CD4-positive, CD25-positive, alpha-beta regulatory T cell (primary cell): ENCODE results near the gene HLA-C. TPM values are rescaled to one million over a fixed set of nuclear protein-coding genes. Genes with fewer than 3 reads are reported as not detected.
"Not testable (repeated sequence)": the region's sequence is repeated elsewhere in the genome, so short reads cannot be mapped to it uniquely, and the experiment has no call there.

Source experiments
- ATAC-seq, 2 donors: fragments of 150-1000 bp; cut with Tn5 transposase; one replicate each; pipeline ENCODE4 v1.10.0; 2021; ENCODE audit warnings: low read depth in 2 of 2, moderate number of reproducible peaks in 2 of 2, moderate library complexity in 1 of 2
- DNase-seq, 3 donors: peaks; one replicate each; pipeline versions ENCODE4 v3.0.0 to v3.0.0-alpha.2; 2012 to 2022; ENCODE audit warnings: mixed read lengths in 1 of 3
- H3K27ac ChIP-seq: one replicate; pipeline ENCODE4 v1.7.0; 2013; ENCODE audit warnings: mild to moderate bottlenecking, low read length; ENCODE audit not compliant: insufficient read depth, poor library complexity, severe bottlenecking
- H3K27me3 ChIP-seq: one replicate; pipeline ENCODE4 v1.7.0; 2013; ENCODE audit warnings: low read length; ENCODE audit not compliant: control insufficient read depth, insufficient read depth
- H3K36me3 ChIP-seq: one replicate; pipeline ENCODE4 v1.7.0; 2013; ENCODE audit warnings: mild to moderate bottlenecking, low read length, moderate library complexity; ENCODE audit not compliant: control insufficient read depth, insufficient read depth
- H3K4me1 ChIP-seq: 2 replicates; pipeline ENCODE4 v1.7.0; 2013; ENCODE audit warnings: mild to moderate bottlenecking, low read length; ENCODE audit not compliant: insufficient read depth, control insufficient read depth, poor library complexity, severe bottlenecking
- H3K4me3 ChIP-seq: one replicate; pipeline ENCODE4 v1.7.0; 2013; ENCODE audit warnings: low read depth, mild to moderate bottlenecking, low read length, moderate library complexity
- H3K9me3 ChIP-seq, 2 experiments: 1 replicate in 1 of 2; 2 replicates in 1 of 2; pipeline ENCODE4 v1.7.0; 2013; ENCODE audit warnings: low read length in 2 of 2, mild to moderate bottlenecking in 1 of 2, moderate library complexity in 1 of 2; ENCODE audit not compliant: control insufficient read depth in 2 of 2
- H3K27ac Mint-ChIP-seq, 3 donors: one replicate each; pipeline ENCODE4 v1.8.0; 2020 to 2022; ENCODE audit warnings: mild to moderate bottlenecking in 3 of 3, mixed read lengths in 3 of 3, moderate library complexity in 2 of 3
- H3K27me3 Mint-ChIP-seq: one replicate; pipeline ENCODE4 v1.8.0; 2022; ENCODE audit warnings: mild to moderate bottlenecking, mixed read lengths
- H3K36me3 Mint-ChIP-seq: one replicate; pipeline ENCODE4 v1.8.0; 2020; ENCODE audit warnings: mixed read lengths
- H3K4me1 Mint-ChIP-seq, 4 donors: one replicate each; pipeline ENCODE4 v1.8.0; 2020 to 2022; ENCODE audit warnings: mixed read lengths in 4 of 4, mild to moderate bottlenecking in 1 of 4
- H3K4me3 Mint-ChIP-seq, 4 donors: one replicate each; pipeline ENCODE4 v1.8.0; 2020 to 2022; ENCODE audit warnings: mild to moderate bottlenecking in 4 of 4, mixed read lengths in 4 of 4, moderate library complexity in 3 of 4
- H3K9me3 Mint-ChIP-seq, 7 donors: one replicate each; pipeline ENCODE4 v1.8.0; 2020 to 2022; ENCODE audit warnings: mixed read lengths in 7 of 7, mild to moderate bottlenecking in 3 of 7, moderate library complexity in 2 of 7
- polyA plus RNA-seq, 4 donors: library from polyadenylated mRNA; unstranded; fragments of 300-500 nt; fragmentation: Illumina TruSeq; gene quantifications; one replicate each; pipeline ENCODE4 v1.2.3, GENCODE V29; 2021
- total RNA-seq: library from RNA; stranded (reverse); gene quantifications from one replicate; pipeline ENCODE4 v1.2.3, GENCODE V29; 2022

The HLA-C gene
- total and polyA plus RNA-seq, 5 donors from 2014 or later: 1,832 to 3,568 (median 2,708) TPM

DNA sequence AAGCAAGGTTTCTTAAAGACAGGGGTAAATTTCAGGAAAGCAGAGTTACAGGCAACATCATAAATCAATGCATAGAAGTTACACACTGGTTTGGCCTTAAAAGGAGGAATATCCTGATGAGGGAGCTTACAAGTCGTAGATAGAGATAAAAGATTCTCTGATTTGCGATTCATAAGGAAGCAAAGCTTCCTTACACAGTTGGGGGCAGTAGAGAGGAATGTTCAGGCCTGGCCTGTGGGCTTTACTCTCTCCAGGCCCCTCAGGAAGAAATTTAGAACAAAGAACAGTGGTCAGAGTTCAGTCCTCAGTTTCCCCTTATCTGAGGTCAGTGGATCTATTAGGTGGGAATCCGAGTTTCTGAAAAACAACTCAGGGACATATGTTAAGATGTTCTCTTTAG, 19.3 kb downstream of the HLA-C start:
- H3K27ac Mint-ChIP-seq: no peak overlapping the region
- Histone ChIP-seq H3K27me3 (no peaks in the 10 kb centered on the region), H3K4me3 (no peak overlapping the region), H3K27ac (no peak overlapping the region), H3K9me3 (peaks cover 10 to 11% of the 10 kb centered on the region in 2 experiments), H3K4me1 (no peaks in the 10 kb centered on the region), H3K36me3 (no peaks in the 10 kb centered on the region)
- H3K4me3 Mint-ChIP-seq: no peak overlapping the region
- peaks cover 7% of the 10 kb centered on the region for H3K36me3 Mint-ChIP-seq
- ATAC-seq: no peak
- no peak for DNase-seq
- peaks cover 20% of the 10 kb centered on the region for H3K27me3 Mint-ChIP-seq
- H3K4me1 Mint-ChIP-seq: peaks cover 9 to 27% (median 15%) of the 10 kb centered on the region in 4 donors
- peaks cover 0 to 18% (median 4%) of the 10 kb centered on the region in 7 donors for H3K9me3 Mint-ChIP-seq

GRCh38 chr6:31251261-31251660, 20.6 kb downstream of the HLA-C start:
- peaks cover 13 to 36% (median 21%) of the 10 kb centered on the region in 4 donors for H3K4me1 Mint-ChIP-seq
- ATAC-seq: no peak
- H3K36me3 Mint-ChIP-seq: peaks cover 10% of the 10 kb centered on the region
- no peak overlapping the region for H3K4me3 Mint-ChIP-seq
- H3K4me3 ChIP-seq: no peak overlapping the region
- no peaks in the 10 kb centered on the region for H3K36me3 ChIP-seq
- H3K27ac Mint-ChIP-seq: no peak overlapping the region
- no peaks in the 10 kb centered on the region for H3K27me3 ChIP-seq
- no peaks in the 10 kb centered on the region for H3K4me1 ChIP-seq
- H3K27ac ChIP-seq: no peak overlapping the region
- DNase-seq: no peak
- H3K27me3 Mint-ChIP-seq: peaks cover 14% of the 10 kb centered on the region
- H3K9me3 ChIP-seq: peaks cover 19 to 21% of the 10 kb centered on the region in 2 experiments
- peaks cover 6 to 31% (median 10%) of the 10 kb centered on the region in 7 donors for H3K9me3 Mint-ChIP-seq

- Histone ChIP-seq H3K36me3 (no peaks in the 10 kb centered on the region), H3K27me3 (no peaks in the 10 kb centered on the region), H3K27ac (no peak overlapping the region), H3K4me1 (peaks cover 6% of the 10 kb centered on the region), H3K9me3 (peaks cover 19 to 21% of the 10 kb centered on the region in 2 experiments), H3K4me3 (no peak overlapping the region)
- DNase-seq (no peak), ATAC-seq (no peak)
- peaks cover 10% of the 10 kb centered on the region for H3K36me3 Mint-ChIP-seq
- H3K4me1 Mint-ChIP-seq: peaks cover 14 to 42% (median 27%) of the 10 kb centered on the region in 4 donors
- peaks cover 16% of the 10 kb centered on the region for H3K27me3 Mint-ChIP-seq
- H3K27ac Mint-ChIP-seq: no peak overlapping the region
- H3K9me3 Mint-ChIP-seq: peaks cover 6 to 31% (median 10%) of the 10 kb centered on the region in 7 donors
- no peak overlapping the region for H3K4me3 Mint-ChIP-seq
Observed at GRCh38 chr6:31249184-31249583, 22.7 kb downstream of the HLA-C start.

DNA sequence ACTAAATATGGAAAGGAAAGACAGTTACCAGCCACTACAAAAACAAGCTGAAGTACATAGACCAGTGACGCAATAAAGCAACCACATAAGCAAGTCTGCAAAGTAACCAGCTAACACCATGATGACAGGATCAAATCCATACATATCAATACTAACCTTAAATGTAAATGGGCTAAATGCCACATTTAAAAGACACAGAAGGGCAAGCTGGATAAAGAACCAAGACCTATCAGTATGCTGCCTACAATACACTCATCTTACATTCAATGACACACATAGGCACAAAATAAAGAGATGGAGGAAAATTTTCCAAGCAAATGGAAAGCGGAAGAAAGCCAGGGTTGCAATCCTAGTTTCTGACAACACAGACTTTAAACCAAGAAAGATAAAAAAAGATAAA, 24.1 kb downstream of the HLA-C start:
- no peak overlapping the region for H3K4me3 ChIP-seq
- peaks cover 13% of the 10 kb centered on the region for H3K4me1 ChIP-seq
- Mint-ChIP-seq H3K9me3 (peaks cover 4 to 31% (median 10%) of the 10 kb centered on the region in 7 donors), H3K27ac (no peak overlapping the region), H3K27me3 (peaks cover 16% of the 10 kb centered on the region), H3K4me3 (peak overlapping the region in 1 of 4 donors; percentile 17), H3K36me3 (peaks cover 10% of the 10 kb centered on the region), H3K4me1 (peaks cover 15 to 47% (median 33%) of the 10 kb centered on the region in 4 donors)
- DNase-seq (no peak), ATAC-seq (no peak)
- peaks cover 19 to 21% of the 10 kb centered on the region in 2 experiments for H3K9me3 ChIP-seq
- H3K36me3 ChIP-seq: no peaks in the 10 kb centered on the region
- H3K27me3 ChIP-seq: no peaks in the 10 kb centered on the region
- no peak overlapping the region for H3K27ac ChIP-seq

DNA sequence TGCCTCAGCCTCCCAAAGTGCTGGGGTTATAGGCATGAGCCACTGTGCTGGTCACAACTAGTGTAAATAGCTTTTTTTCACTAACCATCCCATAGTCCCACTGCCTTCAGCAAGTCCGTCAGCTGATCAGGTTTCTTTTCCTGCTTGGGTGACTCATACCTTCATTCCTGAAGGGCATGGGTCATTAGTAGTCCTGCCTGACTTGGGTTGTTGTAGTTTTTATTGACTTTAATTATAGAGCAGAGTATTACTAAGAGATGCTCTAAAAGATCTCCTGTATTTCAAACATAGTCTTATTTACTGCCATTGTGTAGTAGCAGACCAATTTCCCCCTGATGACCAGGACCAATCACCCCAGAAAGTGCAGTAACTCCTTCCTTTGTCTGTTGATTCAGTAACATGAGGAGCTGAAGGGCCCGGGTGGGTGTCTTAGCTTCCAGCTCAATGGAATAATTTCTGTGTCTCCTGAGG, 25.8 kb downstream of the HLA-C start:
- H3K27ac ChIP-seq: no peak overlapping the region
- no peak overlapping the region for H3K27ac Mint-ChIP-seq
- H3K27me3 Mint-ChIP-seq: peaks cover 12% of the 10 kb centered on the region
- peaks cover 10% of the 10 kb centered on the region for H3K36me3 Mint-ChIP-seq
- peaks cover 16% of the 10 kb centered on the region for H3K4me1 ChIP-seq
- no peaks in the 10 kb centered on the region for H3K36me3 ChIP-seq
- peak overlapping the region in 1 of 4 donors; percentile 24 for H3K4me3 Mint-ChIP-seq
- DNase-seq (no peak), ATAC-seq (no peak)
- H3K9me3 ChIP-seq: peaks cover 19 to 21% of the 10 kb centered on the region in 2 experiments
- peaks cover 9 to 39% (median 29%) of the 10 kb centered on the region in 4 donors for H3K4me1 Mint-ChIP-seq
- no peaks in the 10 kb centered on the region for H3K27me3 ChIP-seq
- H3K4me3 ChIP-seq: peak overlapping the region; percentile 4
- H3K9me3 Mint-ChIP-seq: peaks cover 4 to 31% (median 10%) of the 10 kb centered on the region in 7 donors

DNA sequence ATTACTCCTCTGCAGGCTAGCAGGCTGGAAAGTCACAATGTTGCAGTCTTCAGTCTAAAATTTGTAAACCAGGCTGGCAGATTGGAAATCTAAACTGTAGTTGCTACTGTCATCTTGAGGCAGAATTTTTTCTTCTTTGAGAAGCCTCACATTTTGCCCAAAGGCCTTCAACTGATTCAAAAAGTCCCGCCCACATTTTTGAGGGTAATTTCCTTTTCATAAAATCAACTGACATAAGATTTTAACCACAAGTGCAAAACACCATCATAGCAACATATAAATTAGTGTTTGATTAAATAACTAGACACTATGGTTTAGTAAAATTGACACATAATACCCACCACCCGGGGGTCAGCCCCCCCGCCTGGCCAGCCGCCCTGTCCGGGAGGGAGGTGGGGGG, 28.4 kb downstream of the HLA-C start:
- peak overlapping the region in 1 of 4 donors; percentile 54 for H3K4me3 Mint-ChIP-seq
- H3K27me3 Mint-ChIP-seq: peaks cover 12% of the 10 kb centered on the region
- H3K9me3 Mint-ChIP-seq: peaks cover 2 to 21% (median 10%) of the 10 kb centered on the region in 7 donors
- peaks cover 3% of the 10 kb centered on the region for H3K36me3 Mint-ChIP-seq
- Histone ChIP-seq H3K9me3 (peaks cover 17 to 20% of the 10 kb centered on the region in 2 experiments), H3K27ac (peak overlapping the region; percentile 36), H3K27me3 (no peaks in the 10 kb centered on the region), H3K4me1 (peaks cover 16% of the 10 kb centered on the region), H3K4me3 (peak overlapping the region; percentile 51), H3K36me3 (no peaks in the 10 kb centered on the region)
- ATAC-seq (peak in 1 of 2 donors; percentile 77), DNase-seq (peak in 2 of 3 donors; percentile 15 to 68)
- peak overlapping the region in 1 of 3 donors; percentile 57 for H3K27ac Mint-ChIP-seq
- peaks cover 9 to 35% (median 23%) of the 10 kb centered on the region in 4 donors for H3K4me1 Mint-ChIP-seq

- no peak overlapping the region for H3K4me3 ChIP-seq
- Mint-ChIP-seq H3K4me1 (peaks cover 6 to 11% (median 11%) of the 10 kb centered on the region in 4 donors), H3K27me3 (peaks cover 18% of the 10 kb centered on the region), H3K9me3 (peaks cover 0 to 1% (median 0%) of the 10 kb centered on the region in 7 donors), H3K27ac (no peak overlapping the region), H3K4me3 (no peak overlapping the region), H3K36me3 (no peaks in the 10 kb centered on the region)
- no peaks in the 10 kb centered on the region for H3K36me3 ChIP-seq
- peaks cover 10% of the 10 kb centered on the region for H3K4me1 ChIP-seq
- H3K9me3 ChIP-seq: no peaks in the 10 kb centered on the region
- DNase-seq (no peak), ATAC-seq (no peak)
- no peaks in the 10 kb centered on the region for H3K27me3 ChIP-seq
- H3K27ac ChIP-seq: no peak overlapping the region
Observed at GRCh38 chr6:31239854-31240253, 32.0 kb downstream of the HLA-C start.

- not testable (repeated sequence) for H3K4me1 Mint-ChIP-seq, H3K9me3 Mint-ChIP-seq, H3K27me3 ChIP-seq, H3K9me3 ChIP-seq, H3K27ac ChIP-seq, ATAC-seq, DNase-seq, H3K36me3 Mint-ChIP-seq, H3K4me3 Mint-ChIP-seq, H3K4me3 ChIP-seq, H3K4me1 ChIP-seq, H3K36me3 ChIP-seq
- Mint-ChIP-seq H3K27ac (peak overlapping the region in 1 of 3 donors; percentile 23), H3K27me3 (peaks cover 51% of the 10 kb centered on the region)
Observed at GRCh38 chr6:31234101-31234500, 37.8 kb downstream of the HLA-C start.
